LNCAP (cell line): ENCODE results near the gene SCAF11.

Experiments used
- CTCF ChIP-seq: fragments of 450-650 bp; IDR thresholded peaks from 2 replicates; pipeline ENCODE4 v1.5.1; 2017; ENCODE audit warnings: mild to moderate bottlenecking

The SCAF11 gene

DNA sequence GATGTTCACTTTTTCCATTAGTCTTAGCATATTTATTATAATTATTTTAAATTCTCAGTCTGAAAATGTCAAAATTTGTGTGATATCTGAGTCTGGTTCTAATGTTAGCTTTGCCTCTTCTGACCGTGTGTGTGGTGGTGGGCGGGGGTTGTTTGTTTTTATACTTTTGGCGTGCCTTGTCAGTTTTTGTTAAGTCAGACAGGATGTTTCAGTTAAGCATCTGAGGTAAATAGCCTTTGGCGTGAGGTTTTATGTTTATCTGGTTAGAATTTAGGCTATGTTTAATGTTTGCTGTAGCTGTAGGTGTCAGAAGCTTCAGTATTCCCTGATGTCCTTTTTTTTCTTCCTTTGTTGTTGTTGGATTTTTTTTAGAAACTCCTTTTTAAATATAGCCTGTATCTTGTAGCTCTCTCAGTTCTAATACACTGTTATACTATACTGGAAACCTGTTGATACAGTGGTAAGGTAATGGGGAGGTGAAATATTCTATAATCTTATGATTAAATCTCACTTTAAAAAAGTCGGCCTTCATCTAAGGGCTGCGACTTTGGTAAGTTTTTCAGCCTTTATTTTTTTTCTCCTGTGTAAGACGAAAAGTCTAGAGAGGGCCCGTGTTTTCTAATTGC is 111.6 kb downstream of the SCAF11 start:
- TF ChIP-seq CTCF: no peak

DNA sequence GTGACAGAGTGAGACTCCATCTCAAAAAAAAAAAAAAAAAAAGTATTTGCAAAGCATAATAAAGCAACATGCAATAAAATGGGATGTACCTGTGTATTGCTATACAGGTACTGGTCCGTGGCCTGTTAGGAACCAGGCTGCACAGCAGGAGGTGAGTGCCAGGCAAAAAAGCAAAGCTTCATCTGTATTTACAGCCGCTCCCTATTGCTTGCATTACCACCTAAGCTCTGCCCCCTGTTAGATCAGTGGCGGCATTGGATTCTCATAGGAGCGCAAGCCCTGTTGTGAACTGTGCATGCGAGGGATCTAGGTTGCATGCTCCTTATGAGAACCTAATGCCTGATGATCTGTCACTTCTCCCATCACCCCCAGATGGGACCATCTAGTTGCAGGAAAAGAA is 113.3 kb downstream of the SCAF11 start:
- no peak for TF ChIP-seq CTCF

DNA sequence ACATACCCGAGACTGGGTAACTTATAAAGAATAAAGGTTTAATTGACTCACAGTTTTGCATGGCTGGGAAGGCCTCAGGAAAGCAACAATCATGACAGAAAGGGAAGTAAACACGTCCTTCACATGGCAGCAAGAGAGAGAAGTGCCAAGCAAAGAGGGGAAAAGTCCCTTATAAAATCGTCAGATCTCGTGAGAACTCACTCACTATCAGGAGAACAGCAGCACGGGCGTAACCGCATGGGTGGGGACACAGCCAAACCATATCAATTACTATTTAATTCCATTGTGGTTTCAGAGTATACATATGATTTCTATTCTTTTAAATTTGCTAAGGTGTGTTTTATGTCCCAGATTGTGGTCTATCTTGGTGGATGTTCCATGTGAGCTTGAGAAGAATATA is 117.9 kb downstream of the SCAF11 start:
- no peak for TF ChIP-seq CTCF
